Heart right ventricle (tissue), 16 donors: ENCODE results near the gene LRRC7. TPM values are rescaled to one million over a fixed set of nuclear protein-coding genes. Genes with fewer than 3 reads are reported as not detected.

Experiments used
- ATAC-seq, 8 donors: fragments of 200-7000 bp; cut with Tn5 transposase; one replicate each; pipeline ENCODE4 v1.9.1; 2020; ENCODE audit warnings: mild to moderate bottlenecking in 8 of 8, moderate library complexity in 8 of 8, moderate number of reproducible peaks in 1 of 8
- DNase-seq, 2 donors: peaks; one replicate each; pipeline ENCODE4 v3.0.0-alpha.2; 2020
- H3K27ac ChIP-seq, 10 donors: fragments of 200-600 bp; sonication (generic) in 2 of 10; one replicate each; pipeline versions ENCODE4 v1.5.0 to v1.8.0; 2020 to 2022; ENCODE audit warnings: mild to moderate bottlenecking in 3 of 10
- H3K27me3 ChIP-seq, 7 donors: fragments of 200-600 bp; one replicate each; pipeline ENCODE4 v1.8.0; 2021 to 2022; ENCODE audit warnings: mild to moderate bottlenecking in 2 of 7
- H3K36me3 ChIP-seq, 9 donors: fragments of 200-600 bp; sonication (generic) in 1 of 9; one replicate each; pipeline versions ENCODE4 v1.5.0 to v1.8.0; 2020 to 2022; ENCODE audit warnings: mild to moderate bottlenecking in 2 of 9
- H3K4me1 ChIP-seq, 9 donors: fragments of 200-600 bp; sonication (generic) in 1 of 9; one replicate each; pipeline versions ENCODE4 v1.5.0 to v1.8.0; 2020 to 2022; ENCODE audit warnings: mild to moderate bottlenecking in 4 of 9
- H3K4me3 ChIP-seq, 10 donors: fragments of 200-600 bp; sonication (generic) in 2 of 10; one replicate each; pipeline versions ENCODE4 v1.5.0 to v1.8.0; 2020 to 2022; ENCODE audit warnings: mild to moderate bottlenecking in 7 of 10, moderate library complexity in 2 of 10
- H3K9me3 ChIP-seq, 11 donors: fragments of 200-600 bp in 10 of 11; sonication (generic) in 2 of 11; one replicate each; pipeline versions ENCODE4 v1.5.0 to v1.8.0; 2013 to 2022; ENCODE audit warnings: mild to moderate bottlenecking in 2 of 11, control low read depth in 1 of 11, moderate library complexity in 1 of 11
- CTCF ChIP-seq, 9 donors: fragments of 200-600 bp; sonication (generic) in 2 of 9; IDR thresholded peaks; one replicate each; pipeline versions ENCODE4 v1.5.0 to v1.8.0; 2021 to 2022; ENCODE audit warnings: antibody characterized with exemption in 9 of 9, mild to moderate bottlenecking in 5 of 9, moderate library complexity in 1 of 9
- WGBS, 2 donors: extraction: QIAGEN DNeasy Blood & Tissue Kit; methylation state at CpG; one replicate each; pipeline ENCODE4 v1.1.7; 2013; ENCODE audit warnings: inconsistent platforms in 1 of 2; 5-methylcytosine and 5-hydroxymethylcytosine counted together
- intact Hi-C, 10 donors: fragments of 100-400 bp; cut with DNase I; formaldehyde crosslinking; loops; one replicate each; pipeline versions ENCODE4 v1.11.1 to v1.14.2; 2022
- polyA plus RNA-seq, 2 donors: library from polyadenylated mRNA; stranded (reverse); fragments of 200-250 nt; gene quantifications; one replicate each; pipeline ENCODE4 v1.2.3, GENCODE V29; 2013
- total RNA-seq, 10 donors: library from RNA; stranded (reverse); fragmentation: NEBNext Ultra II Directional in 3 of 10; extraction: Animal tissue kit (Norgen Biotek cat#: 25700) in 3 of 10; gene quantifications; one replicate each; pipeline versions ENCODE4 v1.2.1 to v1.2.4, GENCODE V29; 2021 to 2023
- donor health status: Arrhythmogenic right ventricular cardiomyopathy.
- donor health status: ischemic (EF 13 %, LVEDD 7.1; RV severe dilation, severe dysfunction).
- donor health status: healthy with polysubstance abuse.
- donor health status: DM: no; HTN: yes; CAD: no.
- donor health status: DM: no; HTN: no; CAD: no.
- donor health status: ischemic (EF 25% LVEDD 6.9; RV normal size, moderate dysfunction).
- donor health status: ischemic (EF 25% LVEDD 5.7; RV mildly dilated, moderate dysfunction).
- donor health status: healthy.
- donor health status: DM: yes; HTN: yes; CAD: no.
- donor health status: Ischemic cardiomyopathy.
- donor health status: ischemic (EF 35%, LVEDD 5.7; RV mildly dilated, moderate dysfunction).
- donor health status: nonischemic (EF 11% LVEDD 7.7; RV severe dilation, severe dysfunction).
- donor health status: DM: yes; HTN: yes; CAD: no.
- donor health status: PGD.
- donor health status: ischemic (EF 29% LVEDD 5.4; RV normal size, mild dysfunction).
- donor health status: nonischemic (EF 23%, LVEDD 6.1; RV moderate dilation, normal function).

Gene LRRC7
- total and polyA plus RNA-seq, 12 donors: 0.03 to 2.1 (median 0.59) TPM

- no peak overlapping the region for H3K4me3 ChIP-seq
- intact Hi-C loops: no loop called here
- no peak overlapping the region for H3K27ac ChIP-seq
- H3K9me3 ChIP-seq: peaks cover 0 to 5% (median 0%) of the 10 kb centered on the region in 11 donors
- H3K36me3 ChIP-seq: no peaks in the 10 kb centered on the region
- H3K4me1 ChIP-seq: no peaks in the 10 kb centered on the region
- ATAC-seq (no peak), DNase-seq (no peak)
- TF ChIP-seq CTCF (IDR thresholded peaks at IDR 0.05): no peak
- H3K27me3 ChIP-seq: no peaks in the 10 kb centered on the region
- WGBS, 2 donors: 78 to 82% methylated on average over 1 of the region's 1 CpG
Observed at GRCh38 chr1:70084314-70084915, 516.7 kb downstream of the LRRC7 start.

GRCh38 chr1:70085521-70085920, 517.8 kb downstream of the LRRC7 start:
- Histone ChIP-seq H3K4me3 (no peak overlapping the region), H3K9me3 (peaks cover 0 to 5% (median 0%) of the 10 kb centered on the region in 11 donors), H3K4me1 (no peaks in the 10 kb centered on the region), H3K27me3 (no peaks in the 10 kb centered on the region), H3K36me3 (no peaks in the 10 kb centered on the region), H3K27ac (no peak overlapping the region)
- intact Hi-C loops: no loop called here
- no peak for TF ChIP-seq CTCF (IDR thresholded peaks at IDR 0.05)
- ATAC-seq: no peak
- DNase-seq: no peak

GRCh38 chr1:70086897-70087296, 519.2 kb downstream of the LRRC7 start:
- intact Hi-C loops: no loop called here
- no peak for TF ChIP-seq CTCF (IDR thresholded peaks at IDR 0.05)
- no peak for DNase-seq
- H3K27me3 ChIP-seq: no peaks in the 10 kb centered on the region
- 87 to 92% methylated on average over 1 of the region's 1 CpG for WGBS, 2 donors
- no peaks in the 10 kb centered on the region for H3K4me1 ChIP-seq
- ATAC-seq: no peak
- peaks cover 0 to 5% (median 0%) of the 10 kb centered on the region in 11 donors for H3K9me3 ChIP-seq
- no peaks in the 10 kb centered on the region for H3K36me3 ChIP-seq
- no peak overlapping the region for H3K27ac ChIP-seq
- no peak overlapping the region for H3K4me3 ChIP-seq

- TF ChIP-seq CTCF (IDR thresholded peaks at IDR 0.05): no peak
Observed at GRCh38 chr1:70090141-70090540, 522.4 kb downstream of the LRRC7 start.

More at GRCh38 chr1:70090141-70090540, 522.4 kb downstream of the LRRC7 start:
- DNase-seq: no peak
- H3K36me3 ChIP-seq: no peaks in the 10 kb centered on the region
- H3K27me3 ChIP-seq: no peaks in the 10 kb centered on the region
- H3K4me3 ChIP-seq: no peak overlapping the region
- no peak for ATAC-seq
- H3K27ac ChIP-seq: no peak overlapping the region
- H3K9me3 ChIP-seq: no peaks in the 10 kb centered on the region
- intact Hi-C loops: no loop called here
- H3K4me1 ChIP-seq: no peaks in the 10 kb centered on the region
- WGBS, 2 donors: 77 to 89% methylated on average over 3 of the region's 3 CpGs
